ENCODE measurements around the gene RASL12.
"Not testable (repeated sequence)": the region's sequence is repeated elsewhere in the genome, so short reads cannot be mapped to it uniquely, and the experiment has no call there.

The RASL12 gene

GRCh38 chr15:65067645-65068402 is at the start of gene RASL12:
Gene RASL12, minus strand, starts transcription at chr15:65067991. Its CDS starts 156 bp downstream, at chr15:65067835.
- no peak for DNase-seq (ENCODE audit: extremely low read depth in 1 of 2, low read depth in 1 of 2)

- no peak for DNase-seq (ENCODE audit: extremely low read depth in 1 of 2, low read depth in 1 of 2)
Measured at GRCh38 chr15:65115542-65115941, 47.8 kb upstream of the RASL12 start.

- DNase-seq (ENCODE audit: extremely low read depth in 1 of 2, low read depth in 1 of 2): no peak
Measured at GRCh38 chr15:65115086-65115485, 47.3 kb upstream of the RASL12 start, which contains the start of gene UBAP1L. Gene UBAP1L, minus strand, starts transcription at chr15:65115200. Its CDS starts 8,985 bp downstream, at chr15:65106215.

- DNase-seq (ENCODE audit: extremely low read depth in 1 of 2, low read depth in 1 of 2): no peak
Measured at GRCh38 chr15:65110676-65111292, 43.0 kb upstream of the RASL12 start.

GRCh38 chr15:65106011-65106590 is 38.3 kb upstream of the RASL12 start:
- DNase-seq (ENCODE audit: extremely low read depth in 1 of 2, low read depth in 1 of 2): no peak

GRCh38 chr15:65105038-65105437 is 37.2 kb upstream of the RASL12 start:
- no peak for DNase-seq (ENCODE audit: extremely low read depth in 1 of 2, low read depth in 1 of 2)

- no peak for DNase-seq (ENCODE audit: extremely low read depth in 1 of 2, low read depth in 1 of 2)
Measured at GRCh38 chr15:65102912-65103311, 35.1 kb upstream of the RASL12 start.

- DNase-seq (ENCODE audit: extremely low read depth in 1 of 2, low read depth in 1 of 2): no peak
Measured at GRCh38 chr15:65101891-65102708, 34.3 kb upstream of the RASL12 start.

- DNase-seq (ENCODE audit: extremely low read depth in 1 of 2, low read depth in 1 of 2): peak in 1 of 2 donors; percentile 12
Measured at GRCh38 chr15:65101411-65101890, 33.7 kb upstream of the RASL12 start.

GRCh38 chr15:65100442-65100841 is 32.7 kb upstream of the RASL12 start:
- DNase-seq (ENCODE audit: extremely low read depth in 1 of 2, low read depth in 1 of 2): no peak

GRCh38 chr15:65099801-65100200 is 32.0 kb upstream of the RASL12 start:
- not testable (repeated sequence) for DNase-seq (ENCODE audit: extremely low read depth in 1 of 2, low read depth in 1 of 2)

GRCh38 chr15:65099336-65099735 is 31.5 kb upstream of the RASL12 start:
- DNase-seq (ENCODE audit: extremely low read depth in 1 of 2, low read depth in 1 of 2): no peak

GRCh38 chr15:65097651-65098263 is 30.0 kb upstream of the RASL12 start:
- DNase-seq (ENCODE audit: extremely low read depth in 1 of 2, low read depth in 1 of 2): no peak

- DNase-seq (ENCODE audit: extremely low read depth in 1 of 2, low read depth in 1 of 2): no peak
Measured at GRCh38 chr15:65096481-65097385, 28.9 kb upstream of the RASL12 start.

- DNase-seq (ENCODE audit: extremely low read depth in 1 of 2, low read depth in 1 of 2): no peak
Measured at GRCh38 chr15:65095747-65096104, 27.9 kb upstream of the RASL12 start.

GRCh38 chr15:65095011-65095746 is 27.4 kb upstream of the RASL12 start:
- no peak for DNase-seq (ENCODE audit: extremely low read depth in 1 of 2, low read depth in 1 of 2)

- no peak for DNase-seq (ENCODE audit: extremely low read depth in 1 of 2, low read depth in 1 of 2)
Measured at GRCh38 chr15:65094294-65094995, 26.7 kb upstream of the RASL12 start.

GRCh38 chr15:65093793-65094170 is 26.0 kb upstream of the RASL12 start:
- not testable (repeated sequence) for DNase-seq (ENCODE audit: extremely low read depth in 1 of 2, low read depth in 1 of 2)

Measured in activated CD8-positive, alpha-beta memory T cell treated with anti-CD3 and anti-CD28 coated beads for 1 hour (primary cell).